HG02970 (cell line): Measurements from ENCODE around the gene RIMBP2.

Experiments used
- ATAC-seq: cut with Tn5 transposase; IDR thresholded peaks from one replicate; pipeline ENCODE4 v1.9.1; 2021; ENCODE audit warnings: mild to moderate bottlenecking, moderate library complexity, moderate number of reproducible peaks; ENCODE audit not compliant: unreplicated experiment, low FRiP score

The RIMBP2 gene

DNA sequence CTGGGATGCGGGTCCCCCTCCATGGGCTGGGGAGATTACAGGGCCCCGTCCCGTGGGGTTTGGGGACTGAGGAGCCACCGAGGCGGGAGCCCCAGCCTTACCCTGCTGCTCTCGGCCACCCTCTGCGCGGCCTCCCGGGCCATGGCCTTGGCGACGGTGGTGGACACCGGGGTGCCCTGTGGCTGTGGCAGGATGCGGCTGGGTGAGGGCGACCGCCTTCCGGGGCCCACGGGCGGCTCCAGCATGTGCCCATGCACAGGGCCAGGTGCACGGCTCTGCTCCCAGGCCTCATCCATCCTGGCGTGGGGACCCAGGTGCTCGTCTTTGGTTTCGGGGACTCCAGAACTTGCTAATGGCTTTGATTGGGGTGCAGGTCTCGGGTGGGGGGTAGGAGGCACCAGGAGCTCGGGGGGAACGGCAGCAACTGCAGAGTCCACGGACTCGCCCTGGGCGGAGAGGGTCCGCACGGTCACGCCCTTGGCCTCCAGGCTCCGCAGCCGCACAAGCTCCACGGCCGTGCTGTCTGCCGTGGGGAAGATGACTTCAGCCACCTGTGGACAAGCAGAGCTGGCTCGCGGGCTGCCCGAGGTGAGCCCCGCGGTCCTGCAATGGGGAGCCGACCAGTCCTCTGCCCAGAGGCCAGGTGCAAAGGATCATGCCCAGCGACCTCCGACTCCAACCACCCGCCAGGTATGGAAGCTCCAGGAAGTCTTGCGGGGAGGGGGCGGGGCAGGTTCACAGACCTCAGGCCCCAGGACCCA lies 279.2 kb downstream of the RIMBP2 start:
- no peak for ATAC-seq

DNA sequence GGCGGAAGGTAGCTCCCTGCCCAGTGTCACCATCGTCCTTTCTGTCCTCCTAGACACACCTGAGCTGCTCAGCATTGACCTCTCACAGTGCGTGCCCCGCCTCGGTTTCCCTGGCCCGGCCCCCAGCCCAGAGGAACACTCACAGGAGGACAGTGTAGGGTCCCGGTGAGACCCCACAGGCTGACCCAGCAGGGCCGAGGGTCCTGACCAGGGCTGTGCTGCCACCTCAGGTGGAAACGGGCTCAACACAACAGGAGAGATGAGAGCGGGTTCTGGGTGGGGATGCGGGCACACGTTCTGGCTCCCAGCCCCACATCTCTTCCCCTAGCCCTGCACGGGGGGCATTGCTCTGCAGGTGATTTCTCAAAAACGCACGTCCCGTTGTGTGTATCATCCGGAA lies 280.3 kb downstream of the RIMBP2 start:
- ATAC-seq = no peak

DNA sequence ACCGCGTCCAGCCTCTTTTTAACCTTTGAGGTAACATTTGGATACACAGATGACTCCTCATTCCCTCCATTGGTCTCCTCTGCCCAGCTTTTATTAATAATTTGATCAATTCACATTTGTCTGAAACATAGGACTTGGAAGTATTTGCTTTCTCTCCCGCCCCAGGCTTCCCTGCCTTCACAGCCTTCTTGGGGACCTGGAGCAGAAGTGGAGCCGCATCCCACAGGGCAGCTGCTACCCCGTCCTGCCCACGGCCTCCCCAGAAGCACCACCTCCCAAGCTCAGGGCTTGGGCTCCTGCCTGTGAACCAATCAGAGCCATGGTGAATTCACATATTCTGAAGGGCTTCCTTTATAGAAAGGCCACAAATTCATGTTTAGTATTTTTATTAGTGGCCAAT lies 280.8 kb downstream of the RIMBP2 start:
- no peak for ATAC-seq

DNA sequence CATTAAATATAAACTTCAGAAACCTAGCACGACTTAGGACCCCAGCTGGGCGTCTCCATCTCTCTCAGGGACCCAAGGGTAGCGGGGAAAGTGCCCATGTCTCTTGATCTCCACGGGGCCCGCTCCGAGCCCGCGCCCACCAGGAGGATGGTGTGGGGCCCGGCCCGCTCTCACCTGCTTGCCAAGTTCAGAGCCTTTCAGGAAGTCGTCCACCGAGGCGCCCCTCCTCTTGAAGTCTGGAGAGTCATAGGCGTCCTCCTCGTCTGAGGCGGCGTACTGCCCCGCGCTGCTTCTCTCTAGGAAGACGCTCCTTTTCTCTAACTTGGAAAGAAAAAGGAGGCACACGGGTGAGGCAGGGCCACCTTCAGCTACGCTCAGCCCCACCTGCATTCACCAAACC lies 281.5 kb downstream of the RIMBP2 start:
- no peak for ATAC-seq

DNA sequence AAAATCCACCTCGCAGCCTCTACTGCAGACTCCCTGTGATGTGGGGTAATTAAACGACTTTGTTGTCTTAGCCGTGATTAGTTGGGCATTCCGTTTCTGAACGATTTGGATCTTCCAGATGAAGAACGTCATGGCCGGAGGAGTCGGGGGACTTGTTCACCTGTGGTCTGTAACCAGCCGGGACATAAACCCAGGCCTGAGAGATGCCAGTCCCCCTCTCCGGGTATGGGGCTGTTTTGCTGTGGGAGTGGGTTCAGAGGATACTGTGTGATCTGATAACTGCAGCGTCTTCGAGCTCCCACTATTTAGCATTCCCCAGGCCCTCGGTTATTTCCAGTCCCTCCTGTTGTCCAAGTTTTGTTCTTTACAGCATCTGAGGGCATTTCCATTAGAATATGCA lies 282.3 kb downstream of the RIMBP2 start:
- ATAC-seq = no peak

DNA sequence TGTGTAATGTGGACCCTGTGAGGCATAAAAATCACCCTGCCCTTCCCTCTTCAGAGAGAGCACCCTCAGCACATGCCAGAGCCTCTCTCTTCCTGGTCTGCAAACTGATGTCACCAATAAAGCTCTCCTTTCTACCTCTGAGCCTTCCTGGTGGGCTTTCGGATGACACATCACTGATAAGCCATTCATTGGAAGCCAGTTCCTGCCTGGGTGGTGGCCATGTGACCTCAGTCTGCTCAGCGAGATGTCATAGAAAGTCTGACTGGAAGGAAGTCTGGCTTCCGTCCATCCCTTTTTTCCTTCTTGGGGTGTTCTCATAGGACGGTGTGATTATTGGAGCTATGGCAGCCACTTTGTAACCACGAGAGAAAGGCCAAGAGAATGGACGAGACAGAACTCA lies 282.7 kb downstream of the RIMBP2 start:
- ATAC-seq = no peak

DNA sequence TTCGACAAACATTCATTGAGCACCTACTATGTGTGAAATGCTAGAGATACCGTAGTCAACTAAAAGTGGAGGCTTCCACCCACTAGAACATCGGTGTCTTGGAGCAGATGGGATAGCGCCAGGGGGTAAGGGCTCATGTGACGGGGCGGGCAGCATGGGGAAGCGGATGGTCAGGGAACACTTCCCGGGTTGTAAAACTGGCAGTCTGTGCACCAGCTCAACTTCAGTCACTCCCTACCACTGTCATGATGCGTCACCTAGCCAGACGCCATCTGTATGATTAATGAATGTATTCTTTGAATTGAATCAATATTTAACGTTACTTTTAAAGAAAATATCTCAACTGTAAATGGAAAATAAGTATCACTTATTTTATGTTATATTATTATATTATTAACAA lies 284.9 kb downstream of the RIMBP2 start:
- no peak for ATAC-seq

GRCh38 chr12:130429656-130430505 lies 286.2 kb downstream of the RIMBP2 start:
- ATAC-seq = no peak

DNA sequence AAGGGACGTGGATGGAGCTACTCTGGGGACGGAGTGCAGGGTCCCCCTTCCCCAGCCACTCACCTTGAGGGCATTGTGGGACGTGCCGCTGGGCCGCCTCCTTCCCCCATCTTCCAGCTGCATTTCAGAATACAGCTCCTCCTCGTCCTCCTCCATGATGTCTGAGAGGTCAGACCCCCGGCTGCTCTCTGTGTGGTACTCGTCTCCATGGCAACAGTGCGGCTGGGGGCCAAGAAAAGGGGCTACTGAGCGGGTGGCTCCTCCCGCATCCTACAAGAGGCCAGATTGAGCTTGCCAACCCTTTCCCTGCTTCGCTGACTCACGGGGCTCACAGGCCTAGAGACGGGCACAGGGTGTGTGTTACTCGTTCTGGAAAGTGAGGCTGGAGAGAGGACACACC lies 288.0 kb downstream of the RIMBP2 start:
- ATAC-seq = no peak

DNA sequence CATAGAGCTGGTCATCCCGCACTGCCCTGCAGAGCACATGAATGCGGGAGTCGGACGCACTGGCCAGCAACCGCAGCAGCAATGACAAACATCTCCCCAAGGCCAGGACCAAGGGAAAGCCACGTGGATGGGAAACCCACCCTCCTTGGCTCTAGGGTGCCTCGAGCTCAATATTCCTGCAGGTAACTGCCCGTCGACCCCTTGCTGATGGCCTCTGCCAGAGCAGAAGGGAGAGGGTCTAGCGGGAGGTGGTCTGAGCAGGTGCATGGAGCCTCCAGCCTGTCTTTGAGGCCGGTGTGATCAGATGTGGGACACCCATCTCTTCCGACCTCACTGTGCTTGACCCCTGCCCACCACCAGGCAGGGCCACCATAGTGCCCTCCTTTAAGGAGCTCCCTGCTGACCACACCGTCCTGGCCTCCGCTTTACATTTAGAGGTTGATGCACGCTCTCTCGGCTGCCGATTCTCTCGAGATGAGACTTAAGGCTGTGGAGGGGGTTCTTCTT lies 288.7 kb downstream of the RIMBP2 start:
- ATAC-seq = no peak

DNA sequence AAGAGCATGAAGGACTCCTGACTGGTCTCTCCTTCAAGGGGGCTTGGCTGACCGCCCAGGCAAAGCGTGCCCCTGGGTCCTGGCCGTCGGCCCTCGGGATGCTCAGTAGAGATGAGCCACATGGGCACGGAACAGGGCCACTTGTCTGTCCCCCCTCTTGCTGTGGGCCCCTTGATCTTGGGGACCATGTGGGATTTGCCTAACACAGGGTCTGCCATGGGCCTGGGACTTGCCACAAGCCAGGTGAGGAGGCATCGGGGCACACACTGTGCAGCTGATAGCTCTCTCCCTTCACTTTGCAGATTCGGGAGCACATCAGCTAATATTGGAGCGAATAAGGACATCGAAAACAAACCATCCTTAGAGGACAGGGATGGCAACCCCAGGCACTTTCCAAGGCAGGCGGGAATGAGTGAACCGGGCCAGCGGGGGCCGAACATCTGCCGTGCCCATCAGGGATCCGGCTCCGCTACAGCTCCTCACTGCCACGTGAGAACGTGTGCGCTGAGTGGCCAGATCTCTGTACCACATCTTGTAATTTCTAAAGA lies 290.3 kb downstream of the RIMBP2 start:
- ATAC-seq = no peak

DNA sequence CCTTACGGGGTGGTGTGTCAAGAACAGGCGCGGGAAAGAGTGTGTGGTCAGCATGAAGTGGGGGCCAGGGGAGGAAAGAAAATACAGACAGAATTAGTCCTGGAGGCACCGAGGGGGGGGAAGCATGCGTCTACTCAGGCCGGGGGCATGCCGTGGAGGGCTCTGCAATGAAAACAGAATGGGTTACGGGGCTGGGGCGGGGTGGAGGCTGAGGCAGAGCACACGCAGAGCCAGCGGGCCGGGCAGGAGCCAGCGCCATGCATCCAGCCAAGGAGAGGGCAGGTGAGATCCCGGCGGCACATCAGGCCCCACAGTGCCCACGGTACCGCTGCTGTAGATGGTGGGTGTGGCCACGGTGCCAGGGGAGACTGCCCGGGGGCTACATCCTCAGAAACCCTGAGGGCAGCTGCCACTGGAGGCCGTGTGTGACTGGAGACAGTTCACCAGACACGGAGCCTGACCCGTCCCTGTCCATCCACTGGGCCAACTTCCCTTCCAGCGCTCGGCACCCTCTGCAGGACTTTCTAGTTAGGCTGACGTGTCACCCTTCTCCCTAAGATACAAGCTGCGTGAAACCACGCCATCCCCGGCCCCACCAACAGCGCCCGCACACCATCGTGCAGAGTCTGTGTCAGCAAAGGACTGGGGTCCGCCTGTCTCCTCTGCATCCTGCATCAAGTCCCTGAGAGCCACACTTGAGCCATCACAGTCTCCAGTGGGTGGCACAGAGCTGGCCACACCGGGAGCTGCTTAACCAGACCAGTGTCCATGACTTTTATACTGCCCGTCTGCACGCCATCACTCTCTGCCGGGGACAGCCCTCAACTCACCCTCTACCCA lies 291.0 kb downstream of the RIMBP2 start:
- ATAC-seq = no peak

- no peak for ATAC-seq
These were observed 291.9 kb downstream of the RIMBP2 start for GRCh38 chr12:130423991-130424857.

DNA sequence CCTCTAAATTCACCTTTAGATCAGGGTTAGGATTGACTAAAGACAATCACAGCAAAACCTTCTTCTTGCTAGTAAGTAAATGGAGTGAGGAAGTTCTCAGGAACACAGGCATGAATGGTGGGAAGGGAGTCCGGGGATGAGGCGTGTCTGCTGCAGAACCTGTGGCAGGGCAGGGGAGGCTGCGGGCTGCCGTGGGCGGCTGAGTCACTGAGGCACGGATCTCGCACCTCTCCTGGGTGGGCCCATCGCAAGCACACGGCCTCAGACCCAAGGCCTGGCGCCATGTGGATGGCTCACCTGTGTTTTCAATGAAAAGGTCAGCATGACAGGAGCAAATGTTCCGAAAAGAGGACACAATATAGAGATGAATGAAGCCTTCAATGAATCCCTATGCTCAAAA lies 293.0 kb downstream of the RIMBP2 start:
- ATAC-seq = no peak

- ATAC-seq = no peak
These were observed 293.4 kb downstream of the RIMBP2 start for GRCh38 chr12:130422676-130423075.

GRCh38 chr12:130421896-130422295 lies 294.2 kb downstream of the RIMBP2 start:
- ATAC-seq = no peak

GRCh38 chr12:130420071-130420470 lies 296.0 kb downstream of the RIMBP2 start:
- no peak for ATAC-seq

- no peak for ATAC-seq
These were observed 297.0 kb downstream of the RIMBP2 start for GRCh38 chr12:130419116-130419515.

DNA sequence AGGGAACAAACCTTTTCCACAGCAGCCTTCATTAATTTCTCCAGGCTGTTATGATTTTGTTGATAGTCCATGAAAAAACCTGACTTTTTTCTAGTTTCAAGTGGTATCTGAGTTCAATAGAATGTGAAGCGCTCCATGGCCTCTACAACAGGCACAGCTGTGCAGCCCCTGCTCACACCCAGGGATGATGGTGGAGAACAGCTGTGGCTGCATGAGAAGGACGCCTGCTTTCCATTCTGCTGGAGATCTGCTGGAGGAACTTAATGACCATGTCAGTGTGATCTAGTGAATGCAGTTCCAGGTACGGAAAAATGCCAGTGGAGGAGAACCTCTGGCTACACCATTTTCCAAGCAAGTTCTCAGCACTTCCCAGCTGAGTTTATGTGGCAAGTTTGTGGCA lies 297.8 kb downstream of the RIMBP2 start:
- ATAC-seq = no peak

DNA sequence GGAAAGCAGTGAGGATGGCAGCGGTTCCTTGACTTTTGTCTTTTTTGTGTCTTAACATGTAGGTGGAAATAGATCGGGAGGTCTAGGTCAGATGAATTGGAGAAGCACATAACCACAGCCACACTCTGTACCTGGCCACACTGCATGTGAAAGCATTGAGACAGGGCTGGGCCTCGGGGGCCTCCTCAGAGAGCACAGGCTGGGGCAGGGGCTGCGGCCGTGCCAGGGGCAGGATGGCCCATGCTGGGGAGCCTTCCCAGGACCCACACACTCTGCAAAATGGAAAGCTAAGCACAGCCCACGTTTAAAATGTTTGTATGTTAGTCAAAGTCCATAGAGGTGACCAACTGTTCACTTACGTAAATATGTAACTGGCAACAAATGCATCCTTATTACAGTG lies 301.7 kb downstream of the RIMBP2 start:
- ATAC-seq = no peak
